ENCODE data around the gene LRRC3. TPM values are rescaled to one million over a fixed set of nuclear protein-coding genes. Genes with fewer than 3 reads are reported as not detected.

Gene LRRC3
- total and polyA plus RNA-seq, 2 of the 4 experiments (the other 2 are of a cell fraction) = under 0.01 to 0.38 TPM

DNA sequence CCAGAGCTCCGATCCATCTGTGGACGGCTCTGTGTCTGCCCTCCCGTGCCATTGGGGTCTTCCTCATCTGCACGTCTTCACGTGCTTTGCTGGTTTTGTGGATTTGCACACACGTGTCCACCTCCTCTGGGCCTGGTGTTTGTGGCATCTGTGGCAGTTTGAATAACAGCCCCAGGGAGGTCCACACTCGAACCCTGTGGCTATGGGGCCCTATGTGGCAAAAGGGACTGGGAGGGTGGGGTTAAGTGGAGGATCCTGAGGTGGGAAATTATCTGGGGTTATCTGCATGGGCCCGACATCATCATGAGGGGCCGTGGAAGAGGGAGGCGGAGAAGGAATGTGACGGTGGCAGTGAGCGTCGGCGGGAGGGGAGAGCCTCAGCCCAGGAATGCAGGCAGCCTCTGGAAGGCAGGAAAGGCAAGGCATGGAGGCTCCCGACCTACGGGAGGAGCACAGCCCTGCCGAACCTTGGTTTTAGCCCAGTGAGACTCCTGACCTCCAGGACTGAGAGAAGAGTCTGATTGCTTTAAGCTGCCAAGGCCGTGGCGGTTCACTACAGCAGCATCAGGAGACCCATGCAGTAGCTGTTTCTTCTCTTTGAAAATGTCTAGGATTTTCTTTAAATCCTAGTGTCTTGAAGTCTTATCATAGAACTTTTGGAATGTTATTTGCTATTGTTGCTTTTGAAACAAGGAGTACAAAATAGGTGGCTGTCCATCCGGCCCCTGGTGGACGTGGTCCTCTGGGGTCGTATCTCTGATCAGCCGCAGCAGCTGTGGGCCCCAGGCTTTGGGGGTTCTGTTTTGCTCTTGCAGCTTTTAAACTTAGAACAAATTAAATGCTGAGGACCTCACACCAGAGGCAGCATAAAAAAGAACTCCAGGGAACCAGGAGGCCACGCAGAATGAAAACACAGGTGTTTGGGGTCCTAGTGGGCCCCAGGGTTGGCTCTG lies 40.0 kb upstream of the LRRC3 start:
- H3K9me3 ChIP-seq (ENCODE audit: control insufficient read depth, insufficient read depth, low read length) = peaks cover 29% of the 10 kb centered on the region
- no peak overlapping the region for H4K5ac ChIP-seq (ENCODE audit: low read depth, low read length)
- ChIA-PET CTCF (no interaction called here), POLR2A (ENCODE audit: unreplicated experiment) (no interaction called here)
- H2BK20ac ChIP-seq (ENCODE audit: low read depth, low read length) = no peak overlapping the region
- H2AK9ac ChIP-seq (replicated peaks; ENCODE audit: low read depth, low read length, poor library complexity) = no peak overlapping the region
- WGBS, 2 experiments (ENCODE audit: extremely low coverage in 2 of 2, insufficient read length in 1 of 2) = 46% methylated on average over 16 of the region's 24 CpGs; no CpG with 5 or more reads in 1 of the 2 experiments
- intact Hi-C loops (cut with micrococcal nuclease) = no loop called here
- H3K9ac ChIP-seq (ENCODE audit: low read depth, low read length) = no peak overlapping the region
- dilution Hi-C loops (cut with HindIII; ENCODE audit: low sequenced_read_pairs, unreplicated experiment) = no loop called here
- no peak overlapping the region for H3K27ac ChIP-seq (ENCODE audit: insufficient read depth, low read length)
- ATAC-seq (ENCODE audit: low read depth) = no peak
- H3K4me3 ChIP-seq (ENCODE audit: insufficient read depth, low read depth, low read length) = no peak overlapping the region
- H3K56ac ChIP-seq (ENCODE audit: extremely low read depth, insufficient read depth, low read length) = no peak overlapping the region
- no peaks in the 10 kb centered on the region for H3K4me1 ChIP-seq (ENCODE audit: control insufficient read depth, insufficient read depth, low read length)
- no peaks in the 10 kb centered on the region for H4K20me1 ChIP-seq (ENCODE audit: insufficient read depth, low read length)
- no peak overlapping the region for H2BK5ac ChIP-seq (ENCODE audit: low read depth, low read length, poor library complexity, severe bottlenecking)
- peak overlapping the region; percentile 14 for H2AFZ ChIP-seq (replicated peaks; ENCODE audit: low read length, poor library complexity)
- H2BK120ac ChIP-seq (ENCODE audit: low read depth, low read length) = no peak overlapping the region
- H3K79me1 ChIP-seq (ENCODE audit: low read depth in 1 of 2, low read length in 2 of 2) = no peaks in the 10 kb centered on the region
- H3K18ac ChIP-seq (ENCODE audit: low read depth, low read length) = no peak overlapping the region
- no peak overlapping the region for H2AK5ac ChIP-seq (ENCODE audit: low read depth, low read length)
- no peak for DNase-seq
- no peak overlapping the region for H4K91ac ChIP-seq (ENCODE audit: insufficient read depth, low read depth, low read length)
- H3K27me3 ChIP-seq (ENCODE audit: control insufficient read depth, insufficient read depth, low read length) = no peaks in the 10 kb centered on the region
- no peaks in the 10 kb centered on the region for H3K9me1 ChIP-seq (ENCODE audit: insufficient read depth, low read length)
- H4K8ac ChIP-seq (ENCODE audit: low read depth in 2 of 2, low read length in 2 of 2) = no peak overlapping the region
- H2BK15ac ChIP-seq (ENCODE audit: low read depth, low read length) = no peak overlapping the region
- no peak overlapping the region for H3K4ac ChIP-seq (ENCODE audit: low read depth, low read length)
- no peak overlapping the region for H3K23ac ChIP-seq (ENCODE audit: low read depth, low read length)
- in situ Hi-C loops (cut with MboI; ENCODE audit: low sequenced_read_pairs) = no loop called here
- H3K14ac ChIP-seq (replicated peaks; ENCODE audit: low read depth, low read length) = no peak overlapping the region
- no TSS peak for BruUV-seq (replicated peaks)
- no peak overlapping the region for H3K4me2 ChIP-seq (ENCODE audit: low read depth, low read length)
- no peaks in the 10 kb centered on the region for H3K36me3 ChIP-seq (ENCODE audit: control insufficient read depth, insufficient read depth, low read length)
- TF ChIP-seq POLR2A (IDR thresholded peaks at IDR 0.05; ENCODE audit: low read depth, low read length) (no peak), ELK1 (IDR thresholded peaks at IDR 0.05; ENCODE audit: borderline replicate concordance, low read depth, low read length) (no peak), RCOR1 (IDR thresholded peaks at IDR 0.05; ENCODE audit: insufficient replicate concordance, low read length) (no peak), FOS (IDR thresholded peaks at IDR 0.05; ENCODE audit: low read depth, low read length) (no peak), CHD1 (IDR thresholded peaks at IDR 0.05; ENCODE audit: low read depth, low read length) (no peak), MAZ (IDR thresholded peaks at IDR 0.05; ENCODE audit: borderline replicate concordance, low read depth, low read length) (no peak), MAFK (IDR thresholded peaks at IDR 0.05; ENCODE audit: low read depth, low read length) (no peak), SMC3 (IDR thresholded peaks at IDR 0.05; ENCODE audit: low read depth, low read length) (no peak), CTCF (conservative IDR thresholded peaks at IDR 0.05; ENCODE audit: low read depth, low read length) (no peak), NFE2L2 (IDR thresholded peaks at IDR 0.05; ENCODE audit: low read depth, low read length) (no peak), MXI1 (IDR thresholded peaks at IDR 0.05; ENCODE audit: borderline replicate concordance, low read depth, low read length) (no peak), BHLHE40 (IDR thresholded peaks at IDR 0.05; ENCODE audit: low read depth, low read length) (no peak), RAD21 (IDR thresholded peaks at IDR 0.05; ENCODE audit: low read length) (no peak), RFX5 (IDR thresholded peaks at IDR 0.05; ENCODE audit: low read depth, low read length) (no peak)
- TF ChIP-seq, protein P1, sequence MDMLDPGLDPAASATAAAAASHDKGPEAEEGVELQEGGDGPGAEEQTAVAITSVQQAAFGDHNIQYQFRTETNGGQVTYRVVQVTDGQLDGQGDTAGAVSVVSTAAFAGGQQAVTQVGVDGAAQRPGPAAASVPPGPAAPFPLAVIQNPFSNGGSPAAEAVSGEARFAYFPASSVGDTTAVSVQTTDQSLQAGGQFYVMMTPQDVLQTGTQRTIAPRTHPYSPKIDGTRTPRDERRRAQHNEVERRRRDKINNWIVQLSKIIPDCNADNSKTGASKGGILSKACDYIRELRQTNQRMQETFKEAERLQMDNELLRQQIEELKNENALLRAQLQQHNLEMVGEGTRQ (IDR thresholded peaks at IDR 0.05; ENCODE audit: low read depth, low read length) = no peak

All from IMR-90 (cell line).